CD4-positive, alpha-beta memory T cell (primary cell): ENCODE measurements around the gene RTN4. TPM values are rescaled to one million over a fixed set of nuclear protein-coding genes. Genes with fewer than 3 reads are reported as not detected.

Experiments used
- CTCF ChIA-PET: fragments of 350-600 bp; sonication (Branson Sonifier 250); formaldehyde crosslinking; loops from one replicate; lab custom pipeline; 2021; ENCODE audit warnings: inconsistent platforms; ENCODE audit not compliant: partially characterized antibody; lab: Charles Lee
- POLR2A ChIA-PET: fragments of 350-600 bp; sonication (Branson Sonifier 250); formaldehyde crosslinking; loops from one replicate; lab custom pipeline; 2021; ENCODE audit not compliant: partially characterized antibody; lab: Charles Lee
- DNase-seq, 5 donors: peaks; one replicate each; pipeline versions ENCODE4 v3.0.0 to v3.0.0-alpha.2; 2020 to 2022; ENCODE audit warnings: mixed read lengths in 1 of 5
- H3K27ac ChIP-seq: one replicate; pipeline ENCODE4 v1.7.0; 2013; ENCODE audit warnings: low read depth, low read length
- H3K27me3 ChIP-seq: 2 replicates; pipeline ENCODE4 v1.7.0; 2013; ENCODE audit warnings: mild to moderate bottlenecking, low read length, moderate library complexity; ENCODE audit not compliant: insufficient read depth
- H3K36me3 ChIP-seq: 2 replicates; pipeline ENCODE4 v1.7.0; 2013; ENCODE audit warnings: mild to moderate bottlenecking, low read length, moderate library complexity; ENCODE audit not compliant: insufficient read depth
- H3K4me1 ChIP-seq: 2 replicates; pipeline ENCODE4 v1.7.0; 2013; ENCODE audit warnings: mild to moderate bottlenecking, low read length, moderate library complexity; ENCODE audit not compliant: insufficient read depth
- H3K4me3 ChIP-seq, 2 donors: one replicate each; pipeline ENCODE4 v1.7.0; 2013; ENCODE audit warnings: low read length in 2 of 2, mild to moderate bottlenecking in 1 of 2
- H3K9me3 ChIP-seq, 2 donors: one replicate each; pipeline ENCODE4 v1.7.0; 2013; ENCODE audit warnings: low read length in 2 of 2, control low read depth in 1 of 2; ENCODE audit not compliant: control insufficient read depth in 1 of 2
- H3K27ac Mint-ChIP-seq, 7 donors: one replicate each; pipeline ENCODE4 v1.8.0; 2020 to 2021; ENCODE audit warnings: mixed read lengths in 7 of 7, mild to moderate bottlenecking in 6 of 7, inconsistent platforms in 3 of 7, moderate library complexity in 3 of 7
- H3K27me3 Mint-ChIP-seq, 2 donors: one replicate each; pipeline ENCODE4 v1.8.0; 2020 to 2021; ENCODE audit warnings: mixed read lengths in 2 of 2
- H3K36me3 Mint-ChIP-seq, 2 donors: one replicate each; pipeline ENCODE4 v1.8.0; 2020 to 2021; ENCODE audit warnings: mixed read lengths in 2 of 2, inconsistent platforms in 1 of 2, mild to moderate bottlenecking in 1 of 2
- H3K4me1 Mint-ChIP-seq, 4 donors: one replicate each; pipeline ENCODE4 v1.8.0; 2020 to 2021; ENCODE audit warnings: mixed read lengths in 4 of 4, mild to moderate bottlenecking in 1 of 4
- H3K4me3 Mint-ChIP-seq, 8 donors: one replicate each; pipeline ENCODE4 v1.8.0; 2020 to 2021; ENCODE audit warnings: mixed read lengths in 8 of 8, mild to moderate bottlenecking in 7 of 8, moderate library complexity in 6 of 8, inconsistent platforms in 3 of 8
- H3K9me3 Mint-ChIP-seq, 8 donors: one replicate each; pipeline ENCODE4 v1.8.0; 2020 to 2021; ENCODE audit warnings: mixed read lengths in 8 of 8, mild to moderate bottlenecking in 5 of 8, inconsistent platforms in 3 of 8, moderate library complexity in 1 of 8
- intact Hi-C: fragments of 100-400 bp; cut with micrococcal nuclease; formaldehyde crosslinking; loops from one replicate; pipeline ENCODE4 v1.15.1; 2023
- polyA plus RNA-seq, 2 donors: library from polyadenylated mRNA; unstranded; fragments of 300-500 nt; fragmentation: Illumina TruSeq; gene quantifications; one replicate each; pipeline ENCODE4 v1.2.3, GENCODE V29; 2021
- total RNA-seq, 2 experiments: library from RNA; stranded (reverse); gene quantifications; one replicate each; pipeline ENCODE4 v1.2.3, GENCODE V29; 2021

Gene RTN4
- total and polyA plus RNA-seq, 4 experiments from 2014 or later = 73.8 to 90.0 (median 85.2) TPM

DNA sequence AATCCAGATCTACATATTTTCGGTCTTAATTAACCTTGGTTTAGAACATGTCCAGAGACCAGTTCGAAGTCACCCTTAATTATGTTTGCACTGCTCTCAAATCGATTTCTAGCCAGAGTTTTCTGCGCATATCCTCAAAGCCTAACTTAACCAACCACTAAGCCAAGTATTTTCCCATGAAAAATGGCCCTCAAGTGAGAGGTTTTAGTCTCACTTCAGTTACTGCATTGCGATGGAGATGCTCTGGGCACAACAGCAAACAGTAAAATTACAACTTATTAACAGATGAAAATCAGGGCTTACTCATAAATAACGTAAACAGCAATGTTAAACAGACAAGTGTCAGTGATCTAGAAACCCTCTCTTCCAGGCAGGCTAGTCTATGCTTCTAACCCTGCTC, 4.5 kb downstream of the RTN4 start:
- no peaks in the 10 kb centered on the region for H3K9me3 Mint-ChIP-seq
- H3K27me3 Mint-ChIP-seq = no peaks in the 10 kb centered on the region
- CTCF ChIA-PET = interaction anchor here (0.7 to 1.8 kb wide), 4 partner anchors 13 to 123 kb away, joined by 3 to 10 read pairs (median 4); no protein-coding TSS in a partner anchor
- POLR2A ChIA-PET = interaction anchor here (0.8 to 1.1 kb wide), 2 partner anchors 12 to 187 kb away, joined by 3 read pairs; partner anchors contain the start of genes CLHC1 and RPS27A
- H3K4me1 ChIP-seq = peaks cover 60% of the 10 kb centered on the region
- no peaks in the 10 kb centered on the region for H3K9me3 ChIP-seq
- H3K4me1 Mint-ChIP-seq = peaks cover 38 to 70% (median 54%) of the 10 kb centered on the region in 4 donors
- no peaks in the 10 kb centered on the region for H3K36me3 ChIP-seq
- no peak overlapping the region for H3K27ac Mint-ChIP-seq
- peak overlapping the region in 5 of 8 donors; percentile 9 to 50 (median 17) for H3K4me3 Mint-ChIP-seq
- H3K27me3 ChIP-seq = no peaks in the 10 kb centered on the region
- H3K4me3 ChIP-seq = no peak overlapping the region
- intact Hi-C loops = no loop called here
- no peak overlapping the region for H3K27ac ChIP-seq
- DNase-seq = no peak
- H3K36me3 Mint-ChIP-seq = peaks cover 0 to 15% of the 10 kb centered on the region in 2 donors

DNA sequence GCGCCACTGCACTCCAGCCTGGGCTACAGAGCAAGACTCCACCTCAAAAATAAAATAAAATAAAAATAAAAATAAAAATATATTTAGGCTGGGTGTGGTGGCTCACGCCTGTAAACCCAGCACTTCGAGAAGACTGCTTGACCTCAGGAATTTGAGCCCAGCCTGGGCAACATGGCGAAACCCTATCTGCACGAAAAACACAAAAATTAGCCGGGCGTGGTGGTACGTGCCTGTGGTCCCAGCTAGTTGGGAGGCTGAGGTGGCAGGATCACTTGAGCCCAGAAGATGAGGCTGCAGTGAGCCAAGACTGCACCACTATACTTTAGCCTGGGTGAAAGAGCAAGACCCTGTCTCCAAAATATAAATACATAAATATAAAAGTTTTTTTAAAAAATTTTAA, 6.4 kb downstream of the RTN4 start:
- Histone ChIP-seq H3K4me1 (peaks cover 65% of the 10 kb centered on the region), H3K9me3 (no peaks in the 10 kb centered on the region), H3K4me3 (no peak overlapping the region), H3K27ac (no peak overlapping the region), H3K36me3 (no peaks in the 10 kb centered on the region), H3K27me3 (no peaks in the 10 kb centered on the region)
- Mint-ChIP-seq H3K4me1 (peaks cover 38 to 65% (median 56%) of the 10 kb centered on the region in 4 donors), H3K9me3 (peaks cover 0 to 6% (median 2%) of the 10 kb centered on the region in 8 donors), H3K4me3 (no peak overlapping the region), H3K27ac (no peak overlapping the region), H3K36me3 (peaks cover 6% of the 10 kb centered on the region in 2 donors), H3K27me3 (no peaks in the 10 kb centered on the region)
- POLR2A ChIA-PET = no interaction called here
- CTCF ChIA-PET = no interaction called here
- intact Hi-C loops = no loop called here
- no peak for DNase-seq

DNA sequence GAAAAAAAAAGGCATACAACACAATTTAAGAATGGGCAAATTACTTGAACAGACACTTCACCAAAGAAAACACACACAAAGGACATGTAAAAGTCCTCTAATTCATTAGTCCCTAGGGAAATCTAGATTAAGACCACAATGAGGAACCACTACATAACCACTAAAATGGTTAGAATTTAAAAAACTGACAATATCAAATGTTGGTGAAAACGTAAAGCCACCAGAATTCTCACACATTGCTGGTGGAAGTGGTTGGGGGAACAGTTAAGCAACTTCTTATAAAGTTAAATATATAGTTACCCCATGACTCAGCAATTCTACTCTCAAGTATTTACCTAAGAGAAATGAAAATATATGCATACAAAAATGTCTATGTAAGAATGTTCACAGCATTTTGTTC, 11.8 kb downstream of the RTN4 start:
- Mint-ChIP-seq H3K36me3 (peaks cover 17 to 28% of the 10 kb centered on the region in 2 donors), H3K9me3 (peaks cover 0 to 25% (median 17%) of the 10 kb centered on the region in 8 donors), H3K4me1 (peaks cover 39 to 73% (median 53%) of the 10 kb centered on the region in 4 donors), H3K27ac (no peak overlapping the region), H3K4me3 (peak overlapping the region in 1 of 8 donors; percentile 3), H3K27me3 (no peaks in the 10 kb centered on the region)
- intact Hi-C loops = no loop called here
- no peaks in the 10 kb centered on the region for H3K9me3 ChIP-seq
- H3K36me3 ChIP-seq = no peaks in the 10 kb centered on the region
- no peak overlapping the region for H3K4me3 ChIP-seq
- CTCF ChIA-PET = no interaction called here
- peaks cover 62% of the 10 kb centered on the region for H3K4me1 ChIP-seq
- no peak overlapping the region for H3K27ac ChIP-seq
- POLR2A ChIA-PET = interaction anchor here (0.8 kb wide), 1 partner anchor 12 kb away, joined by 3 read pairs; the partner anchor contains the start of gene RTN4
- DNase-seq = no peak
- H3K27me3 ChIP-seq = no peaks in the 10 kb centered on the region

DNA sequence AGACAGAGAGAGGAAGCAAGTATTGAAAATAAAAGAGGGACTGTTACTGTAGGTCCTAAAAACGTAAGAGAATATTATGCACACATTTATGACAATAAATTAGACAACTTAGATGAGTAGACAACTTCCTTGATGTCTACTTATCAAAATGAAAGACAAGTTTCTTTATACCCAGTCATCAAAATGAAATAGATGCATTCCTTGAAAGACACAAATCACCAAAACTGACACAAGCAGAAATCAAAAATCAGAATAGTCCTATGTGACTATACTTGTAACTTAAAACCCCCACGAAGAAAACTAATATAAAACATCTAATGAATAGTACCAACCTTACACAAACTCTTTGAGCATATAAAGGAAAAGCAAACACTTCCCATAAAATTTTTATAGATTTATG, 14.5 kb downstream of the RTN4 start:
- Histone ChIP-seq H3K4me1 (peaks cover 64% of the 10 kb centered on the region), H3K27me3 (no peaks in the 10 kb centered on the region), H3K9me3 (no peaks in the 10 kb centered on the region), H3K27ac (no peak overlapping the region), H3K36me3 (no peaks in the 10 kb centered on the region), H3K4me3 (no peak overlapping the region)
- no peak for DNase-seq
- POLR2A ChIA-PET = interaction anchor here (0.6 to 2.8 kb wide), 2 partner anchors 14 to 598 kb away, joined by 3 to 11 read pairs; partner anchors contain the start of gene RTN4
- Mint-ChIP-seq H3K4me3 (peak overlapping the region in 1 of 8 donors; percentile 11), H3K4me1 (peaks cover 52 to 79% (median 60%) of the 10 kb centered on the region in 4 donors), H3K9me3 (peaks cover 0 to 25% (median 17%) of the 10 kb centered on the region in 8 donors), H3K27me3 (no peaks in the 10 kb centered on the region), H3K27ac (peak overlapping the region in 1 of 7 donors; percentile 13), H3K36me3 (peaks cover 17 to 28% of the 10 kb centered on the region in 2 donors)
- intact Hi-C loops = no loop called here
- CTCF ChIA-PET = no interaction called here

DNA sequence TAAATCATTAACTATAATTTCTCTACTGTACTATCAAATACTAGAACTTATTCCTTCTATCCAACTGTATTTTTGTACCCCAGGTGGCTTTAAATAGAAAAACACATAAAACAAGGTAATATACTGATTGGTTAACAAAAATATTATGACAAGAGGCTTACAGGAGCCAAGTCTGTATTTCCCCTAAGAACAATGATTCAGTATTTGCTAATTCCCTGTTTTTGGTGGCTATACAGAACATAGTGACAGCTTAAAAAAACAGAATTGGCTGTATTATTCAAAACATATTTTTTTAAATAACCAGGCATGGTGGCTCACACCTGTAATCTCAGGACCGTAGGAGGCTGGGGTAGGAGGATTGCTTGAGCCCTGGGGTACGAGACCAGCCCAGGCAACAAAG, 16.3 kb downstream of the RTN4 start:
- intact Hi-C loops = no loop called here
- Histone ChIP-seq H3K36me3 (no peaks in the 10 kb centered on the region), H3K27me3 (no peaks in the 10 kb centered on the region), H3K4me3 (no peak overlapping the region), H3K9me3 (no peaks in the 10 kb centered on the region), H3K27ac (no peak overlapping the region), H3K4me1 (peaks cover 63% of the 10 kb centered on the region)
- Mint-ChIP-seq H3K36me3 (peaks cover 15 to 25% of the 10 kb centered on the region in 2 donors), H3K27me3 (no peaks in the 10 kb centered on the region), H3K4me3 (no peak overlapping the region), H3K9me3 (peaks cover 0 to 20% (median 15%) of the 10 kb centered on the region in 8 donors), H3K4me1 (peaks cover 54 to 72% (median 61%) of the 10 kb centered on the region in 4 donors), H3K27ac (no peak overlapping the region)
- ChIA-PET POLR2A (interaction anchor here (0.7 to 3.7 kb wide), 3 partner anchors 11 to 21 kb away, joined by 3 to 15 read pairs (median 3); partner anchors contain the start of gene RTN4), CTCF (no interaction called here)
- DNase-seq = no peak

DNA sequence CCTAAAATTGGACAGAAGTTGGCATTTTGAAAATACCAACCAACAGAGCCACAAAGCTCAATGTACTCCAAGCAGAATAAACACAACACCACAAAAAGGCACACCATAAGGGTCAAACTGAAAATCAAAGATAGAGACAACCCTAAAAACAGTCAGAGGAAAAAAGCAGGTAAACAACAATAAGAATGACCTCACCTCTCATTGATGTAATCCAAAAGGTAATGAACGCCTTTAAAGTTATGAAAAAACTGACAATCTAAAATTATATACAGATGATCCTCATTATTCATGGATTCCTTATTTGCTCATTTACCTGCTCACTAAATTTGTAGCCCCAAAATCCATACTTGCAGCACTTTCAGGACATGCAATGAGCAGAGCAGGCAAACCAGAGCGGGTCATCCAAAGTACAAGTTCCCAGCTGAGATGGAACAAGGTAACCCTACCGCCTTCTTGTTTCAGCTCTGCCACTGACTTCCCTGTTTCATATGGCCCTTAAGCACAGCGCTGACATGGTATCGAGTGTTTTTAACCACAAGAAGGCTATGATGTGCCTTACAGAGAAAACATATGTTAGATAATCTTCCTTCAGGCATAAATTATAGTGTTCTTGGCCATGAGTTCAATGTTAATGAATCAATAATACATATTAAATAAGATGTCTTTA, 17.0 kb downstream of the RTN4 start:
- no peak overlapping the region for H3K4me3 ChIP-seq
- no peaks in the 10 kb centered on the region for H3K9me3 ChIP-seq
- intact Hi-C loops = no loop called here
- H3K27ac ChIP-seq = no peak overlapping the region
- CTCF ChIA-PET = interaction anchor here (1.2 to 2.1 kb wide), 3 partner anchors 13 to 136 kb away, joined by 3 to 10 read pairs (median 3); no protein-coding TSS in a partner anchor
- Mint-ChIP-seq H3K4me3 (peak overlapping the region in 2 of 8 donors; percentile 34 to 37), H3K27me3 (no peaks in the 10 kb centered on the region), H3K4me1 (peaks cover 56 to 67% (median 61%) of the 10 kb centered on the region in 4 donors), H3K27ac (peak overlapping the region in 4 of 7 donors; percentile 13 to 43 (median 30)), H3K36me3 (peaks cover 11 to 22% of the 10 kb centered on the region in 2 donors), H3K9me3 (peaks cover 0 to 15% (median 12%) of the 10 kb centered on the region in 8 donors)
- H3K27me3 ChIP-seq = no peaks in the 10 kb centered on the region
- H3K4me1 ChIP-seq = peaks cover 68% of the 10 kb centered on the region
- no peaks in the 10 kb centered on the region for H3K36me3 ChIP-seq
- no peak for DNase-seq
- POLR2A ChIA-PET = interaction anchor here (0.6 to 3.7 kb wide), 4 partner anchors 11 to 135 kb away, joined by 3 to 15 read pairs (median 3); partner anchors contain the start of gene RTN4

DNA sequence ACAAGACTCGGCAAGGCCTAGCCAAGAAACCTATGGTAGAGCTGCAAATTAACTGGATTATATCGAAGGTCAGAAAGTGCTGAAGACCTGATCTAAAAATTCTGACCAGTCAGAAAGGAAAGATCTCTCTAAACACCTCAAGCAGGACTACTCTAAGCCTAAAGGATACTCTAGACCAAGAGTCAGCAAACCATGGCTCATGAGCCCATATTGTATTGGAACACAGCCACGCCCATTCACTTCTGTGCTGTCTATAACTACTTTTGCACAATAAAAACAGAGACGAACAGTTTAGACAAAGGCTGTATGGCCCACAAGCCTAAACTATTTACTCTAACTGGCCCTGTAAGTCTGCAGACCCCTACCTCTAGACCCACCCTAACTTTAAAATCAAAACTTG, 18.7 kb downstream of the RTN4 start:
- no peaks in the 10 kb centered on the region for H3K27me3 Mint-ChIP-seq
- no peaks in the 10 kb centered on the region for H3K9me3 ChIP-seq
- H3K4me1 Mint-ChIP-seq = peaks cover 44 to 50% (median 46%) of the 10 kb centered on the region in 4 donors
- H3K4me3 ChIP-seq = no peak overlapping the region
- peaks cover 69% of the 10 kb centered on the region for H3K4me1 ChIP-seq
- H3K9me3 Mint-ChIP-seq = peaks cover 0 to 11% (median 7%) of the 10 kb centered on the region in 8 donors
- intact Hi-C loops = no loop called here
- H3K27ac Mint-ChIP-seq = peak overlapping the region in 1 of 7 donors; percentile 59
- no peaks in the 10 kb centered on the region for H3K27me3 ChIP-seq
- ChIA-PET POLR2A (interaction anchor here (3.7 kb wide), 1 partner anchor 19 kb away, joined by 15 read pairs; the partner anchor contains the start of gene RTN4), CTCF (interaction anchor here (0.8 to 2.1 kb wide), 3 partner anchors 132 to 140 kb away, joined by 4 to 10 read pairs (median 5); no protein-coding TSS in a partner anchor)
- no peak overlapping the region for H3K4me3 Mint-ChIP-seq
- no peak overlapping the region for H3K27ac ChIP-seq
- H3K36me3 ChIP-seq = no peaks in the 10 kb centered on the region
- no peak for DNase-seq
- peaks cover 4 to 11% of the 10 kb centered on the region in 2 donors for H3K36me3 Mint-ChIP-seq
